ENCODE results near the gene NOS3. TPM values are rescaled to one million over a fixed set of nuclear protein-coding genes. Genes with fewer than 3 reads are reported as not detected.

Gene NOS3
- polyA plus RNA-seq (ENCODE audit: insufficient read length) = 8.7 TPM
- long read RNA-seq, donor 1 = 0 reads
- long read RNA-seq, donor 2, partial matches to known transcripts = 0 of 1 reads
- long read RNA-seq, donor 2, other reads (novel, unspliced or antisense) = 0 of 1 reads
- long read RNA-seq, donor 3, partial matches to known transcripts = 0 of 1 reads
- long read RNA-seq, donor 3, other reads (novel, unspliced or antisense) = 0 of 1 reads
- long read RNA-seq, donor 4 = 0 reads
- long read RNA-seq, donor 5, partial matches to known transcripts = 0 of 2 reads
- long read RNA-seq, donor 5, other reads (novel, unspliced or antisense) = 0 of 2 reads
- long read RNA-seq, donor 6, partial matches to known transcripts = 0 of 2 reads
- long read RNA-seq, donor 6, other reads (novel, unspliced or antisense) = 0 of 2 reads
- long read RNA-seq, donor 7 = 0 reads
- long read RNA-seq, donor 8, partial matches to known transcripts = 0 of 1 reads
- long read RNA-seq, donor 8, other reads (novel, unspliced or antisense) = 0 of 1 reads

GRCh38 chr7:150990416-150991186, at the start of gene NOS3:
Gene NOS3, plus strand, starts transcription at chr7:150991017. Its CDS starts 2,787 bp downstream, at chr7:150993804.
- no peak for DNase-seq

- DNase-seq = no peak
Observed at GRCh38 chr7:150941351-150942000, 49.3 kb upstream of the NOS3 start.

GRCh38 chr7:150942001-150942590, 48.7 kb upstream of the NOS3 start:
- no peak for DNase-seq

- no peak for DNase-seq
Observed at GRCh38 chr7:150942591-150943452, 48.0 kb upstream of the NOS3 start.

GRCh38 chr7:150943453-150943814, 47.4 kb upstream of the NOS3 start:
- no peak for DNase-seq

GRCh38 chr7:150944066-150945042, 46.5 kb upstream of the NOS3 start:
- no peak for DNase-seq

GRCh38 chr7:150945171-150945852, 45.5 kb upstream of the NOS3 start:
- DNase-seq = no peak

- DNase-seq = no peak
Observed at GRCh38 chr7:150945853-150946420, 44.9 kb upstream of the NOS3 start.

GRCh38 chr7:150946421-150947240, 44.2 kb upstream of the NOS3 start:
- DNase-seq = no peak

GRCh38 chr7:150947241-150947745, 43.5 kb upstream of the NOS3 start:
- DNase-seq = no peak

GRCh38 chr7:150947761-150948651, 42.8 kb upstream of the NOS3 start:
- no peak for DNase-seq

GRCh38 chr7:150948791-150949251, 42.0 kb upstream of the NOS3 start:
- no peak for DNase-seq

- DNase-seq = no peak
Observed at GRCh38 chr7:150949564-150949963, 41.3 kb upstream of the NOS3 start.

GRCh38 chr7:150949971-150950491, 40.8 kb upstream of the NOS3 start:
- DNase-seq = no peak

- no peak for DNase-seq
Observed at GRCh38 chr7:150950496-150951180, 40.2 kb upstream of the NOS3 start.

- DNase-seq = no peak
Observed at GRCh38 chr7:150951181-150951520, 39.7 kb upstream of the NOS3 start.
